Renal cortex interstitium (tissue), 15 donors: ENCODE results near the gene ALDOB. TPM values are rescaled to one million over a fixed set of nuclear protein-coding genes. Genes with fewer than 3 reads are reported as not detected.

Source experiments
- DNase-seq, 11 donors: peaks; one replicate each; pipeline ENCODE4 v3.0.0-alpha.2; 2013; ENCODE audit warnings: low read depth in 9 of 11, low spot score in 4 of 11; ENCODE audit errors: extremely low read depth in 1 of 11
- long read RNA-seq, 16 experiments: transcript quantifications; one replicate each; lab custom pipeline, GENCODE V29; 2026
- polyA plus RNA-seq, 3 donors: library from polyadenylated mRNA; unstranded; fragments of 120-200 nt; gene quantifications; one replicate each; pipeline ENCODE4 v1.2.1, GENCODE V29; 2013; ENCODE audit not compliant: insufficient read length in 3 of 3

ALDOB gene
- 100 to 1,000 TPM; 730 to 816 (median 733) TPM for polyA plus RNA-seq
- long read RNA-seq, donor 1, transcript ALDOB-201 (9 exons, 2,451 nt) = major isoform, 72 of 174 reads
- long read RNA-seq, donor 1, transcript ALDOB-210 (3 exons, 1,034 nt) = minor isoform, 6 of 174 reads
- long read RNA-seq, donor 1, partial matches to known transcripts = 94 of 174 reads
- long read RNA-seq, donor 1, other reads (novel, unspliced or antisense) = 0 of 174 reads
- long read RNA-seq, donor 2, transcript ALDOB-201 (9 exons, 2,451 nt) = major isoform, 102 of 210 reads
- long read RNA-seq, donor 2, transcript ALDOB-210 (3 exons, 1,034 nt) = minor isoform, 6 of 210 reads
- long read RNA-seq, donor 2, partial matches to known transcripts = 102 of 210 reads
- long read RNA-seq, donor 2, other reads (novel, unspliced or antisense) = 0 of 210 reads
- long read RNA-seq, donor 3, transcript ALDOB-201 (9 exons, 2,451 nt) = major isoform, 309 of 750 reads
- long read RNA-seq, donor 3, transcript ALDOB-210 (3 exons, 1,034 nt) = minor isoform, 5 of 750 reads
- long read RNA-seq, donor 3, partial matches to known transcripts = 429 of 750 reads
- long read RNA-seq, donor 3, other reads (novel, unspliced or antisense) = 6 of 750 reads
- long read RNA-seq, donor 4, transcript ALDOB-201 (9 exons, 2,451 nt) = major isoform, 210 of 564 reads
- long read RNA-seq, donor 4, partial matches to known transcripts = 350 of 564 reads
- long read RNA-seq, donor 4, other reads (novel, unspliced or antisense) = 0 of 564 reads
- long read RNA-seq, donor 5 = 0 reads
- long read RNA-seq, donor 6, transcript ALDOB-210 (3 exons, 1,034 nt) = minor isoform, 9 of 544 reads
- long read RNA-seq, donor 6, transcript ALDOB-201 (9 exons, 2,451 nt) = major isoform, 226 of 544 reads
- long read RNA-seq, donor 6, partial matches to known transcripts = 303 of 544 reads
- long read RNA-seq, donor 6, other reads (novel, unspliced or antisense) = 6 of 544 reads
- long read RNA-seq, donor 7, transcript ALDOB-201 (9 exons, 2,451 nt) = major isoform, 241 of 532 reads
- long read RNA-seq, donor 7, partial matches to known transcripts = 288 of 532 reads
- long read RNA-seq, donor 7, other reads (novel, unspliced or antisense) = 0 of 532 reads
- long read RNA-seq, donor 8, transcript ALDOB-210 (3 exons, 1,034 nt) = minor isoform, 5 of 1,177 reads
- long read RNA-seq, donor 8, transcript ALDOB-201 (9 exons, 2,451 nt) = major isoform, 570 of 1,177 reads
- long read RNA-seq, donor 8, partial matches to known transcripts = 578 of 1,177 reads
- long read RNA-seq, donor 8, other reads (novel, unspliced or antisense) = 20 of 1,177 reads
- long read RNA-seq, donor 9, transcript ALDOB-201 (9 exons, 2,451 nt) = major isoform, 176 of 499 reads
- long read RNA-seq, donor 9, partial matches to known transcripts = 318 of 499 reads
- long read RNA-seq, donor 9, other reads (novel, unspliced or antisense) = 0 of 499 reads
- long read RNA-seq, donor 10, transcript ALDOB-201 (9 exons, 2,451 nt) = major isoform, 256 of 591 reads
- long read RNA-seq, donor 10, partial matches to known transcripts = 330 of 591 reads
- long read RNA-seq, donor 10, other reads (novel, unspliced or antisense) = 0 of 591 reads
- long read RNA-seq, donor 11, transcript ALDOB-201 (9 exons, 2,451 nt) = major isoform, 134 of 557 reads
- long read RNA-seq, donor 11, partial matches to known transcripts = 421 of 557 reads
- long read RNA-seq, donor 11, other reads (novel, unspliced or antisense) = 0 of 557 reads
- long read RNA-seq, donor 12, transcript ALDOB-201 (9 exons, 2,451 nt) = major isoform, 15 of 15 reads
- long read RNA-seq, donor 12, partial matches to known transcripts = 0 of 15 reads
- long read RNA-seq, donor 12, other reads (novel, unspliced or antisense) = 0 of 15 reads
- long read RNA-seq, donor 13 = 0 reads
- long read RNA-seq, donor 14, transcript ALDOB-201 (9 exons, 2,451 nt) = major isoform, 128 of 287 reads
- long read RNA-seq, donor 14, partial matches to known transcripts = 156 of 287 reads
- long read RNA-seq, donor 14, other reads (novel, unspliced or antisense) = 0 of 287 reads
- long read RNA-seq, donor 15, transcript ALDOB-201 (9 exons, 2,451 nt) = major isoform, 84 of 248 reads
- long read RNA-seq, donor 15, partial matches to known transcripts = 164 of 248 reads
- long read RNA-seq, donor 15, other reads (novel, unspliced or antisense) = 0 of 248 reads
- long read RNA-seq, donor 16, transcript ALDOB-201 (9 exons, 2,451 nt) = major isoform, 434 of 1,460 reads
- long read RNA-seq, donor 16, transcript ALDOB-210 (3 exons, 1,034 nt) = minor isoform, 10 of 1,460 reads
- long read RNA-seq, donor 16, partial matches to known transcripts = 1,011 of 1,460 reads
- long read RNA-seq, donor 16, other reads (novel, unspliced or antisense) = 5 of 1,460 reads

DNA sequence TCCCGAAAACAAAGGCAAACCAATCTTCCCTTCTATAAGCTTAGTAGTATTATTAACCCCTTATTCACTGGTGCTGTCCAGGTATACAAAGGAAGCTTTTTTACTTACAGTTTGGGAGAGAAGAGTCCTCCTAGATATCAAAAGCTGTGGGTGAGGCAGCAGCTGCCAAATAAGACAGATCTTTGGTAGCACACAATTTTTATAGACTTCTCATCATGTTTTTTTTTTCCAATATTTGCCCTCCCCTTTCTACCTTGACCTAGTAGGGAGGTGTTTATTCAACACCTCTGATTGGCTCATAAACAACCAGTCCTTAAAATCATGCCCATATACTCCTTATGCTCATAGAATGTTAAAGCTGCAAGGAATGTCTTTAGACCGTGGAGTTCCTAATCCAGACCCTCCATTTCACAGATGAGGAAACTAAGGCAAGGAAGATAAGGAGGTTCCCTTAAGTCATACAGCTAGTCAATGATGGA lies at the start of gene ALDOB:
Gene ALDOB (minus strand): TSS at position 174 of the 479 bp plus-strand sequence. CDS start 4,887 bp downstream, outside the sequence.
- DNase-seq = no peak

DNA sequence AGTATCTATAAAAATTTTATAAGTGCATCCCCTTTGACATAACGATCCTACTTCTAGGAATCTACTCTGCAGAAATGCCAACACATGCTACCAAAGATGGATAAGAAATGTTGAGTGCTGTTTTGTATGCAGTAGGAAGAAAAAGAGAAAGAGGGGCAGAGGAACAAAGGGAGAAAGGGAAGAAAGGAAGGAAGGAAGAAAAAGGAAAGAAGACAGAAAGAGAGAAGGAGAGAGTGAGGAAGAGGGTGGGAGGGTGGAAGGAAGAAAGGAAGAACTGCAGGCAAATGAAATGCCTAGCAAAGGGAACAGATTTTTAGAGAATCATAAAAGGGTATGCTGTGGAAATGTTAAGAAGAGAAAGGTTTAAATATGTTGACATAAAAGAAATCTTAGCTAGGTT lies 48.5 kb upstream of the ALDOB start:
- DNase-seq = no peak

DNA sequence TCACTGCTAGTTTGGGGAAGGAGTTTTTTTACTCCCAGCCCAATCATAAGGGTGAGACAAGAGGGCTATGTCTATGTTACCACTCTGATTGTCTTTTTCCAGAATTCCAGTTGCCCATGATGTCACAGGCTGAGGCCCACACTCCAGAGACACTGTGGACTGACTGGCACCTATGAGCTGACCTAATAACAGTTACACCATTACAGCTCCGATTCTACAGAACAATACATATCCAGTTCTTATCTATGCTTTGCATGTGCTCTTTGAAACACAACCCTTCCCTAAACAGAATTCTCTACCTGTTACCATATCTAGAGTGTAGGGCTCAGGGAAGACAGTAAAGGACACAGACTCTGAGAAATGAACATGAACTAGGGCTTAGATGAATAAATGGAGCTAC lies 45.7 kb upstream of the ALDOB start:
- DNase-seq = no peak

DNA sequence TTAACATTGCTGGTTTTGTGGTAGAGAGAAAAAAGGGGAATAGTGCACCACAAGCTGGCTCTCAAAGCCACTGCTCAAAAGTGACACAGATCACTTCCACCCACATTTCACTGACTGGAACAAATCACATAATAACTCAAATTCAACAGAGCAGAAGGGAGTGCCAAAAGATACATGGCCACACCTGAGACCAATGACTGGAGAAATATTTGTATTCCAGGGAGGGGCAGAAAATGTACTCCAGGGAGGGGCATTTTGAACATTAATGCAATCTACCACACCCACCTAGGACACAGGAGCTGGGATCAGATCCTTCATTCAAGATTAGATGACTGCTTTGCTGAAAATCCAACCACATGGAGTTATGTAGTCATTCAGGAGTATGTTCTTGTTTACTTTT lies 44.8 kb upstream of the ALDOB start:
- DNase-seq = no peak

DNA sequence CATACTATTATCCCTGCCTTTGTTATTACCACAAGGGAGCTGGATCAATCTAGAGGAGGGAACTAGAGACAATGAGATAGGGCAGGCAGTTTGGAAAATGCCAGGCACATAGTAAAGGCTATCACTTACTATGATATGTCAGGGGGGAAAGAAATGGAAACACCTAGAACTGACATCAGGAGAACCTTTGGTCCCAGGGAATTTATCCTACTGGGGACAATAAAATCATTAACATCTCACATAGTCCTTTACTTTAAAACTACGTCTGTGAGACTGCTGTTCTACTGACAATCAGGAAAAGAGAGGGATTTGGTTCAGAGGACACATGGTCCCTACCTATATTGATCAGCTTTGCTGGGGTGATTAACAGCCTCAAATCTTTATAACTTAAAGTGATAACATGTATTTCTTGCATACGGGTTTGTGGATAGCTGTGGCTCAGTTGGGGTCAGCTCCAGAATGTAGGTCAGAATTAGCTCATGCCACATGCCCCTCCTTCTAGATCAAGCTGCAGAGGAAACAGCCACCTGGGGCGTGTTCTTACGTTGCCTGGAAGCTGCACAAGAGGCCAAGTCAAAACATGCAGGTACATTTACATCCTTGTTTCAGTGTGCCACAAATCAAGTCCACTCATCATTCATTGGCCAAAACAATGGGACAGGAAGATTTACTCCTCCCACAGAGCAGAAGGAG lies 43.9 kb upstream of the ALDOB start:
- no peak for DNase-seq

DNA sequence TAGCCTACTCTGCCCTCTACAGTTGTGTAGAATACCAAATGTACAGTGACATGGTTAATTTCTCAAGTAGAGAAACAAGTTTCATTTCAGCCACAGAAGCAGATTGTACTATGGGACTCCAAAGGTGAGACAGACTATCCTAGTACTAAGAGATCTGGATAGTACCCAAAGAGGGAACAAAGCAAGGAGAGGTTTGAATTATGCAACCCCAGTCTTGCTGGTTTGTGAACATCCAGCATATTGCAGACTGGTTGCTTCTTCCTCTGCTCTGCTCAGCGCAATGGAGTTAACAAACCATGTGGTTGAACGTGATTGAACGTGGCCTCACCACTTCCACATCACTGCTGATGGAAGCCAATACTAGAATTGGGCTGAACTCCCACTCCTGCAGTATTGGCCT lies 43.3 kb upstream of the ALDOB start:
- no peak for DNase-seq

DNA sequence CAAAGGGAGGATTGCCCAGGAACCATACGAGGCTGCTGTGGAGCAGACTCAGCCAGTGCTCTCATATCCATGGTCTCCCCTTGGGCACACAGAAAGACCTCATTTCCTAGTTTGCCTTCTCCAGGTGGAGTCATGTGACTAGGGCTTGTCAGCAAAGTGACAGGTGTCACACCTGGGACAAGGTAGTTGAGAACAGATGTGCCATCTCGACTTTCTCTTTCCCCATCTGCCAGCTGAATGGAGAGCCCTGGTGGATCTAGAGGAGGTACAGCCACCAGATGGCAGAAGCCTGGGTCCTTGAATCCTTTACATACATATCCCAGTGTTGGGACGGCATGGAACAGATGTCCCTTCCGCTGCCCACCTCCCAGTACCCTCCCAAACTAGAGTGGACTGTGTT lies 42.9 kb upstream of the ALDOB start:
- DNase-seq = no peak

DNA sequence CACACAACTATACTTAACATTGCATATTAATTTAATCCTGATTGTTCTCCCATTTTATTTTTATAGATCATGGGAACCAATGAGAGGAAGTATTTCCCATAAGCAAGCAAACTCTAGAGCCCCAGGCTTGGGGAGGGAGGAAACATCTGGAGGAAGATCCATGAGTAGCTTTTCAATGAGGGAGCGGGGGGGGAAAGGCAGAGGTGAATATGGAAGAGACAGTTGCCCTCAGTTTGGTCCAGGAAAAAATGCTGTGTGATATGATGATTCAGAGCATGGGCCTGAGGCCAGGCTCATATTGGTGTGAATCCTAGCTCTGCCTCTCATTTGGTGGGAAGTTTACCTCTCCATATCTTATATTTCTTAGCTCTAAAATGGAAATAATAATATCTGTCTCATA lies 42.2 kb upstream of the ALDOB start:
- DNase-seq = no peak

DNA sequence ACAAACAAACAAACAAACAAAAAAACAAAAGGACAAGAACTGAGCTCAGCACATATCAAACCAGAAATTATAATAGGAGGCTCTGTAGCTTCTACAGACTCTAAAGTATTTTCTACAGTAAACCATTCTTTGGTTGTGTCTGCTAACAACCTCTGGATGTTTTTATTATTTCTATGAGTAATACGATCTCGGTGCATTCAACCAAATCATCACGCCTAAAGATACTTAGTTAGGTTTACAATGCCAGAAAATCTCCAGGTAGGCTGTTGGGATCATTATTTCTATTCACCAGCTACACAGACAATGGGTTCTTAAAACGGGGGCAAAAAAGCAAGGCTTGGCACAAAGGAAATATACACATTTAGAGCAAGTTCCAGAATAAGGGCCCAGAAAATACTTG lies 41.6 kb upstream of the ALDOB start:
- no peak for DNase-seq

DNA sequence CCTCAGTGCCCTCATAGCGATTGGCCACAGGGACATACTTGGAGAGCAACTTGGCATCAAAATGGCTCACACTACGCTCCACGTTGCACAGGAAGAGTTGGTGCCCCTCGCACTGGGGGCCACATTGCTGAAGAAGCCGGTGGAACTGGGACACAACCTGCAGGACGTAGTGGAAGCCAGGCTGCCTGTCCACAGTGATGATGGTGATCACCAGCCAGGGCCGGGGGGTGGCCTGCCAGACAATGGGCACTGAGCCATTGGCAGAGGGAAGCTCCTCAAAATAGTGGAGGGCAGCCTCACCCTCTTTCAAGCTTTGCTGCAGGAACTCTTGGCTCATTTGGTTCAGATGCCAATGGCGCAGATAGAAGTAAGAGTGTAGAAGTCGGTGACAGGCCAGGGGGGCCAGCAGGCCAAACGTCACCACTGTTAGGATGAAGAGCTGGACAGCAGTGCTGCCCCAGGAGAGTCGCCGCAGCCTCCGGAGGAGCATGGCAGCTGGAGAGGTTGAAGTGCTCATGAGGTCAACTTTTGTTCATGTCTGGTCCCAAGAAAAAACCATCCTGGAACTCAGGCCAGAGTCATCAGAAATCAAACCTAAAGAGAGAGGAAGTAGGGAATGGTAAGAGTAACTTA lies 41.1 kb upstream of the ALDOB start:
- no peak for DNase-seq

DNA sequence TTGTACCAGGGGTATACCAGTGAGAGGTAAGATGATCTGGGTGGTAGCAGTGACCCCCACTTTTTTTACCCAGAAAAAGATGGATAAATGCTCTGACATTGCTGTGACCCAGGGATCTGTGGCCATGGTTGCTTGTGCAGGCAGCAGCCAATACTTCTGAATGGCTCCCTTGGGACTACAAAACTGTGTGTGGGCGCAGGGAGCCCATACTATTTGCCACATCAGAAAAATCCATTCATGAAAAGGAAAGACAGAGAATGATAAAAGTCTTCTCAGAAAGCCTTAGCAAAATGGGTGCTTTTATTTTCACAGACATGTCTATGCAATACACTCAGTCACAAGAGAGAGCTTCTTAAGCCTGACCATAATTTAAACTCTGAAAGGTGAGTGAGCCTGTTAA lies 37.3 kb upstream of the ALDOB start:
- no peak for DNase-seq

DNA sequence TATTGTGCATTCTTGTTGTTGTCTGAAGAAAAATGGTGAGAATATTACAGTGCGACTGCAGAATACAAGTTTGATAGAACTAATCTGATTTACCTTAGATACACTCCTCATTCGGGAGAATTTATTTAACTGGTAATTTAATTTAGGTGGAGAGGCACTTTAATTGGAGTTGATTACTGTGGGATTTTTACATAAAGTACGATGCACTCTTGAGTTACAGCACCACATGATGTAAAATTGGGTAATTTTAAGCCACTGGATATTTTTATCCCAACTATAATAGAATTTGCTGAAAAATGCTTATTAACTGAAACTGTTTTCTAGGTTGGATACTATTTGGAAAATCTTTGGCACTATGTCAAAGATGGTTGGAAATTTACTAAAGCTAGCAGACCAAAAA lies 35.4 kb upstream of the ALDOB start:
- DNase-seq = no peak

DNA sequence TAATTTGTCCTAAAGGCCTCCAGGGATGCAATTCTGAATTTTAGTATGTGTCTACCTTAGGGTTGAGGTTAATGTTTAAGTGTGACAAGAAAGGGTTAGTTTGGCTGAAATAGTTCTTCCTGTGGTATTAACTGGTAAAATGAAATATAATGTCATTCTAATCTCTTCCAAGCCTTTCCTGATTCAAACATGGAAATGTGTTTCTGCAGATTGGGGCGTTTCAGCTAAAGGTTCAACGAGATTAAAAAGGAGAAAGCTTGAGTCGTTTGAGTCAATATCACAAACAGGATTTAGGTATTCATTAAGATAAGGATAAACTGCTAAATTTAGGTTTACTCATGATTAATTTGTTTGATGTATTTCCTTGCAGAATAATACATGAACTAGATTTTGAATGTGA lies 34.4 kb upstream of the ALDOB start:
- DNase-seq = no peak

DNA sequence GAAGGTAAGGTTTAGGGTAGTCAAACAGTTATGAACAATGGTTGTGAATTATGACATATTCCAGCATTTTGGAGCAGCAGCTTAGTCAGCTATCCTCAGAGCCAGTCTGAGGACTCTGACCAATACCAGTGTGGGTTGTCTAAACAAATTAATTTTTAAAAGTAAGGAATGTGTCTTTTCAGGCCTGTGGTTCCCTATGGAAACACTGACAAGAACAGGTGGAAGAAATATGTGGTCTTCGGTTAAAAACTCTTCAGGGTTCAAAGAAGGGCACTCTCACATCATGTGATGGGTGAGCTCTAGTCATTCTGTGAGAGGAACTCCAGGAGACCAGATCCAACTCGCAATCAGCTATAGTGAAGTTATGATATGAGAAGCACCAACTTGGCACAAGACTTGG lies 33.5 kb upstream of the ALDOB start:
- DNase-seq = no peak

DNA sequence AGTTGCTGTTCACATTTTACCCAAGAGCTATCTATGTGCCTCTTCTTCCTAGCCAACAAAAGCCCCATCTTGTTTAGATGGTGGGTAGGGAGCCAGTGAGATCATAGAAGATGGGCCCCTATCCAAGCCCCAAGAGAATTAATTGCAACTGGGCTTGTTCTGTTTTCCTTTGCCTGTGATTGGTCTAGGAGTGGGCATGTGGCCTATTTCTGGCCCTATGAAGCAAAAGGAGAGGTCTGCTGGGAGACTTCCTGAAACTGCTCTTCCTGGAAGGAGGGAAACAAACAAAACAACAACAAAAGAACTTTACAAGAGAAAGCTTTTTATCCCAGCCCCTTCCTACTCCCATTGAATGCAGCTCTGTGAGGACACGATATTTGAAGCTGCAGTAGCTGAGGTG lies 32.5 kb upstream of the ALDOB start:
- DNase-seq = no peak

DNA sequence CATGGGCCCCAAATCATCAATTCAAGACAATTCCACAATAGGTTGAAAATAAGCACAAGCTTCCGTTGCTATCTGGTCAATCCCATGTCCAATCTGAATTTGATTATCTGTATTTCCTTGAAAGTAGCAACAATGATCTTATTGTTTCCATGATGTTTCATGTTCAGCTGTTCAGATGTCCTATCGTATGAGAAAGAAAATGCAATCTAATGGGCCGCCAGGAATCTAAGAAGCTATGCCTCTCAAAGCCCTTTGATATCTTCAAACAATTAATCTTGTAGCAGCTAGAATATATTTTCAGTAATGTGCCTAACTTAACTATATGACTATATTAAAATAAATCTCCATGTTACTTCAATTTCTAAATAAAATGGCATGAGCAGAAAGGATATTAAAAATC lies 32.1 kb upstream of the ALDOB start:
- no peak for DNase-seq
